HG03432 (cell line): ENCODE data around the gene CACNA1G.

ENCODE experiments used
- ATAC-seq: cut with Tn5 transposase; IDR thresholded peaks from one replicate; pipeline ENCODE4 v1.9.1; 2021; ENCODE audit warnings: mild to moderate bottlenecking, moderate library complexity; ENCODE audit not compliant: unreplicated experiment

Gene CACNA1G

DNA sequence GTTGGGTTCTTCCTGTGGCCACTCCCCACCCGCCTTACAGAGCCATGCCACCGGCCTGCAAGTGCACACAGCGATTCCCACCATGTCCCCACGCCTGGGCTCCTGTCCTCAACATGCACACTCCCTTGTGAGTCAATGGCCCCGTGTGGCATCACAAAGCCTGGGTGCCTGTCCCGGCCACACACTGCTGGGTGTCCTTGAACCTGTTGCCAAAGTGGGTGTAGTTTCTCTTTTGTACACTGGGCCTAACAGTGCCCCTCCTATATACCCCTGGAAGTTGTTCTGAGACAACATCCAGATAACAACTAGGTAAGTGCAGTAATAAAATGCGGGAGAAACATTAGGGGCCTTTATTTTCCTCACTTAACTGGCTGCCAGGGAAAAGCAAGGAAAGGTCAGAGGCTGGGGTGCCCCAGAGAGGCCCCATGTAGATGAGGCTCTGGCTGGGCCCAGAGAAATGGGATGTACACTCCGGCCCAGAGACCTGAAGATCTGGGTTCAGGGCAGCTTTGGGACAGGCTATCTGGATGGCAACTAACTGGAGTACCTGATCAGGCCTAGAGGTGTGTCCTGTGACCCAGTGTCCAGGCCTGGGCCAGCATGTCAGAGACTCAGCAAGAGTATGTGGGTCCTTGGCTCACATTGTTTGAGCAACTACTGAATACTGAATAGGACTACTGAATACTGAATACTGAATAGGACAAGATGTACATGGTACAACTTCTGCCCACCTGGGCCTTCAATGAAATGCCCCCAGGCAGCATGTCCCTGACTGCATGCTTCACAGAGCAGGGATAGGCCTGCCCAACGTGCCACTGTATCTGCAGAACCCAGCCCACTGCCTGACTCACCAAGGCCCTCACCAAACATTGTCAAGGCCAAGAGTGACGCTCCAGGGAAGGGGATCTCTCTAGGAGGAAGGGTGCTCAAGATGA is 82.5 kb downstream of the CACNA1G start:
- no peak for ATAC-seq

DNA sequence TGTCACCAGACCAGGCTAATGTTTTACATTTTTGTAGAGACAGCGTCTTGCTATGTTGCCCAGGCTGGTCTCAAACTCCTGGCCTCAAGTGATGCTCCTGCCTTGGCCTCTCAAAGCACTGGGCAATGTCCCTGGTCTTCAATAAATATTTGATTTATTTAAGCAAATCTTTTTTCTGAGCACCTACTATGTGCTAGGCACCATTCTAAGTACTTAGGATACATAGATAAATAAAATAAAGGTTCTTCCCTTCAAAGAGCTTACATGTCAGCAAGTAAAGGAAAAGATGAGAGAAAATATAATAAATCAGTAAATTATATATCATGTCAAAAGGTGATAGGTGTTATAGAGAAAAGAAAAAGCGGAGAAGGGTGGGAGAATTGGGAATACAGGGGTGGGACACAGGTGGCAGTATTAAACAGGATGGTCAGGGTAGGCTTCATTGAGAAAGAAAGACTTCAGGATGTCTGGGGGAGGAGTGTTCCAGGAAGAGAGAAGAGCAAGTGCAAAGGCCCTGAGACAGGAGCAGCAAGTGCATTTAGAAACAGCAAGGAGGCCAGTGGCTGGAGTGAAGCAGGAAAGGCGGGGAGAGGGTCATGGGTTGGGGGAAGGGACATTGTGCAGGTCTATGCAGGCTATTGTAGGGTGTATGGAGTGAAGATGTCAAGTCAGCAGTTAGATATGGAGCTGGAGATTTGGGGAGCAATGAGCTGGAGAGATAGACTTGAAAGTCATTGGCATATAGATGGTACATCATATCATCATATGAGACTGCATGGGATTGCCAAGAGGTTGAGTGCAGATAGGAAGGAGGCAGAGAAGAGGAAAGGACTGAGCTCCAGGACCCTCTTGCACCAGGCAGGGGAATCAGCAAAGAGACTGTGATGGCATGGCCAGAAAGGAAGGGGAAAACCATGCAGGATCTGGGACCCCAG is 85.5 kb downstream of the CACNA1G start:
- ATAC-seq: no peak

DNA sequence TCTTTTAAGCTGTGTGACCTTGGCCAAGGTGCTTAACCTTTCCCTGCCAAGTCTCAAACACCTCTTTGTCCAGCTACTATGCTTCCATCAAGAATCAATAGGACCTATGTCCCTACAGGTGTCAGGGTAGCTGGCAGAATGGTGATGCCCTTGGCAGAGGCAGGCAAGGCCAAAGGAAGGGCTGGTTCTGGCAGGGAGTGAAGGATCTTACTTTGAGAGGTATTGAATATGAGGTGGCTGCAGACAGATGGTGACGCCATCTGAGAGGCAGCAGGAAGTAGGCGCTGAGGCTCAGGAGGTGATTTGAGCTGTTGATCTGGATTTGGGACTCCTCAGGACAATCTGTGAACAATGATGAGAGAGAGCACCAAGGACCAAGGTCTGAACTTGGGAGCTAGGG is 86.7 kb downstream of the CACNA1G start:
- ATAC-seq: no peak

DNA sequence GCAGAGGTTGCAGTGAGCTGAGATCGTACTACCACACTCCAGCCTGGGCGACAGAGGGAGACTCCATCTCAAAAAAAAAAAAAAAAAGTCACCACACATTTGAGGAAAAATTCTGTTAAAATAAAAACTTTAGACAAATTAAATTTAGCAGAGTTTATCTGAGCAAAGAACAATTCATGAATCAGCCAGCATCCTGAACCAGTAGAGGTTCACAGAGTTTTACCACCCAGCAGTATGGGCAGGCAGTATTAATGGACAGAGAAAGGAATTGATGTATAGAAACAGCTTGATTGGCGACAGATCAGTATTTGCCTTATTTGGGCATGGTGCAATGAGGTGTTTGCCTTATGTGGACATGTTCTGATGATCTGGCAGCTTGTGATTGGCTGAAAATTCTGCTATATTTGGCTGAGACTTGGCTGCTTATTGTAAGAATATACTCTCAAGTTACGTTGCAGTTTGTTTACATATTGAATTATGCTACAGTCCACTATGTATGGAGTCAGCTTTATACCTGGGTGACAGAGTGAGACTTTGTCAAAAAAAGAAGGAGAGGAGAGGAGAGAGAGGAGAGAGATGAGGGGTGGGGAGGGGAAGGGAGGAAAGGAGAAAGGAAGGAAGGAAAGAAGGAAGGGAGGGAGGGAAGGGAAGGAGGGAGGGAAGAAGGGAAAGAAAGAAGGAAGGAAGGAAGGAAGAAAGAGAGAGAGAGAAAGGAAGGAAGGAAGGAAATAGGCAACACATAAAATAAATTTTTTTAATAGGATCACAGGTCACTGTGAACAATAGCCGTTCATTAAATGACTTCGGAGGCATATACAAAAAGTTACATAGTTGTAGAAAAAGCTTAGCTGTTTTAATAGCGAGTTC is 88.8 kb downstream of the CACNA1G start:
- no peak for ATAC-seq

DNA sequence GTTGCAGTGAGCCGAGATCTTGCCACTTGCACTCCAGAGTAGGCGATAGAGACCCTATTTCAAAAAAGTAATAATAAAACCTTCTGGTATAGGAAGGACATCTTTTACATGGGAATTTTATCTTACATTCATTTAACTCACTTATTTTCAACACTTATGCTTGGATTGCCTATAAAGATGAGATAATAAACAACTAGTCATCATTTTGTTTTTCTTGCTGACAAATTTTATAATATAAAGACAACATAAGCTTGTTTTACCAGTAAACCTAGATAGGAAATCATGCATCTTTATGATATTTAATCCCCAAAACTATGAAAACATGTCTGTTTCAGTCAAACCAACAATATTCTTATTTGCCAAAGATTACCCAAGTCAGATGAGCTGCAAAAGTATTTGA is 91.1 kb downstream of the CACNA1G start:
- ATAC-seq: no peak

DNA sequence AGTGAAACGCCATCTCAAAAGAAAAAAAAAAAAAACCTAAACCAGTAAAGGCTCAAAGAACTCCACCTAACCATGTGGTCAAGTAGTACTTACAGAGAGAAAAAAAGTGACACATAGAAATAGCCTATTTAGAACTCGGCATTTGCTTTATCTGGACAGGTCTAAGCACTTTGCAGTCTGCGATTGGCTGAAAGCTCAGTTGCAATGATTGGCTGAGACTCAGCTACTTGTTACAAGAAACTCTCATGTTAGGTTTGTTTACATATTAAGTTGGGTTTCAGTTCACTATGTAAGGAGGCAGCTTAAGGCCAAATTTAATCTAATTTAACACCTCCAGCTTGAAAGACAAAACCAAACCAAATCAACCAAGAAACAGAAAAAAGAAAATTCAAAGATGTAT is 93.2 kb downstream of the CACNA1G start:
- no peak for ATAC-seq

DNA sequence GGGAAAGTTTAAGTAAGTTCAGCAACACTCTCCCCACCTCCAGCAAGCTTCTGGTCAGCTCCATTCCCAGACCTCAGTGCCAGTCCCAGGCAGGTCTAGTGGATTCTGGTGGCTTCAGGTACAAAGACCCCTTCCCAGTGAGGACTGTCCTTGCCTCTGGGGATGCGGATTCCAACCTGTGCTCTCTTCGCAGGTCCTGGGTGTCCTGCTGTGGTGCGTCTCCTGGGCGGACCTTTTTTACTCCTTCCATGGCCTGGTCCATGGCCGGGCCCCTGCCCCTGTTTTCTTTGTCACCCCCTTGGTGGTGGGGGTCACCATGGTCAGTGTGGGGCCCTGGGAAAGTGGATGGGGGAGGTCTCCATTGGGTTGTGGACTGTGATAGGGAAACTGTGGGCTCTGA is 96.0 kb downstream of the CACNA1G start:
- no peak for ATAC-seq

DNA sequence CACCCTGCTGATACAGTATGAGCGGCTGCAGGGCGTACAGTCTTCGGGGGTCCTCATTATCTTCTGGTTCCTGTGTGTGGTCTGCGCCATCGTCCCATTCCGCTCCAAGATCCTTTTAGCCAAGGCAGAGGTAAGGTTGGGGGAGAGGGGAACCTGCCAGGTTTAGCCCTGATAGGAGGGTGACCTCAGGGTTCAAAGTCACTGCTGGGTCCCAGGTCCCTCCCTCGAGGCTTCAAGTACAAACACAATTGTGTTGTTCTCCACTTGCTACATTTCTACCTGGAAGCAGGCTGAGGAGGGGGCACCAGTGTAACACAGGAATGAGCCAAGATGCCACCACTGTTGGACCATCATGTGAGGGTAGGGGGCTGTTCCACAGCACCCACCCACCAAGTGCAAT is 96.5 kb downstream of the CACNA1G start:
- no peak for ATAC-seq

DNA sequence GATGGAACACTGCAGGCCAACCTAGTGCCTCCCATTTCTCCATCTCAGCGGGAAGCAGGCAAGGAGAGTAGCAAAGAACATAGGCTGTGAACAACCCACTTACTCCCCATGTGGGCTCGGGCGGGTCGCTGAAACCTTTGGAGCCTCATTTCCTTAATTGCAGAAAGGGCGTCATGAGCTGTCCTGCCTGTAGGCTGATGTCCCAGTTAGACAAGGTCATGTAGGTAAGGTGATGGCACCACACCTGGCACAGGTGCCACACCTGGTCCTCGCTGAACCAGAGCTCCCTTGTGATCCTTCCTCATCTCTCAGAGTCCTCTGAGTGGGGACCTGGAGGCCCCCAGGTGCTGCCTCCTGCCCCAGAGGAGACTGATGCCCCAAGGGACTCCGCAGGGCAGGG is 97.1 kb downstream of the CACNA1G start:
- no peak for ATAC-seq

DNA sequence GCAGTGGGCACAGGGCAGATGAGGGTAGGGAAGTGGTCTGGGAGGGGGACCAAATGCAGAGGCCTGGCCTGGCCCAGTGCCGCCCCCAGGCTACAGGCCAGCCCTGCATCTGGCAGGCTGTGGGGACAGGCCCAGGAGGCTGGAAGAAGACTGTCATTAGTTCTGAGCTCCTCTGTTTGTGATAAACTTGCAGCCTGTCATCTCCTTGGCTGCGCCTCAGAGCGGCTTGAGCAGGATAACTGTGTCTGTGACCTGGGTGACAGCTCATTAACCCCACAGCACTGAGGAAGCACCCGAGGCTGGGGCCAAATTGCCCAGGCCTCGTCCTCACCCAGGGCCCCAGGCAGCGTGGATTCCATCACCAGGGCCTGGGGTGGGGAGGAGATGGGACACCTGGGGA is 98.1 kb downstream of the CACNA1G start:
- ATAC-seq: no peak

DNA sequence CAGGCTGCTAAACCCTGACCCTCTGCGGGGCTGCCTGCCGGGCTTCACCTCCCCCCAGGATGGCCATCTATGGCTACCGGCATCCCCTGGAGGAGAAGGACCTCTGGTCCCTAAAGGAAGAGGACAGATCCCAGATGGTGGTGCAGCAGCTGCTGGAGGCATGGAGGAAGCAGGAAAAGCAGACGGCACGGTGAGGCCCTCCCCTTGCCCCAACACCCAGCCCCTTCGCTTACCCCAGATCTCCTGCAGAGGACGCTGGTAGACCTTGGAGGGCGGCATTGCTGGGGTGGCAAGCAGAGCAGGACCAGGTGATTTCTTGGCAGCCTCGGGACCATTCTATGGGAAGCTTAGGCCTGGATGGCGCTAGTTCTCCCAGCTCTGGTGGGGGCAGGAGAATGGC is 98.7 kb downstream of the CACNA1G start:
- ATAC-seq: no peak

DNA sequence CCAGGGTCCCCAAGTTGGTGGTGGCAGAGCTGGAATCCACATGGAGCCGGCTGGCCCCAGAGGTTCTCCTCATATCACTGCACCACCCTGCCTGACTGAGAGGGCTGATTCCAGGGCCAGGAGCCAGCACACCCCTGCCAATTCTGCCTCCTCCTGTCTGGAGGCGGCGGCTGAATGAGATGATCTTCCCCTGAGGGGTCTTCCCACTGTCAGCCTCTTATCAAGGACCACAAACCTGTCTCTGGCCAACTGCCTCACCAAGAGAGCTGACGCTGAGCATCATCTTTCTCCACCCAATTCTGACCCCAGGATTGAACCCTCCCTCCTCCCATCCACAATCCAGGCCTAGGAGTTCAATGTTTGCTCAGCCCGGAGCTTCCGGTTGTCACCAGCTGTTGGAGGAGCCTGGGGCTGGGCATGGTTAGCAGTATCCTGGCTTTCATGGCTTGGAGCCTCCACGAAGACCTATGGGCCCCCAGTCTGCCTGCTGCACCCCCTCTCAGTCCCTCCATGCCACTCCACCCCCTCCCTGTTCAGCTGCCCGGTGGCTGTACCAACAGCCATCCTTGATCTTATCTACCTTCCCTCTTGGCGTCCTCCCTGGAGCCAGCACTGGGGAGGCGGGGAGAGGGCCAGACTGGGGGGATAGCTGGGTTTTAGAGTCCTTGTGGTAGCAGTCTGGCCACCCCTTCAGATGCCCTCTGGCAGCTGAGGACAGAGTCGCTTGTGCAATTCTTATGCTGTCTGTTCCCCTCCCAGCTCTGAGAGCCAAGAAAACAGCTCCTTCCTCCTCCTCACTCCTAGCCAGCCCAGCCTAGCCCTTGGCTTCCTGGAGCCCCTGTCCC is 99.7 kb downstream of the CACNA1G start:
- ATAC-seq: no peak

DNA sequence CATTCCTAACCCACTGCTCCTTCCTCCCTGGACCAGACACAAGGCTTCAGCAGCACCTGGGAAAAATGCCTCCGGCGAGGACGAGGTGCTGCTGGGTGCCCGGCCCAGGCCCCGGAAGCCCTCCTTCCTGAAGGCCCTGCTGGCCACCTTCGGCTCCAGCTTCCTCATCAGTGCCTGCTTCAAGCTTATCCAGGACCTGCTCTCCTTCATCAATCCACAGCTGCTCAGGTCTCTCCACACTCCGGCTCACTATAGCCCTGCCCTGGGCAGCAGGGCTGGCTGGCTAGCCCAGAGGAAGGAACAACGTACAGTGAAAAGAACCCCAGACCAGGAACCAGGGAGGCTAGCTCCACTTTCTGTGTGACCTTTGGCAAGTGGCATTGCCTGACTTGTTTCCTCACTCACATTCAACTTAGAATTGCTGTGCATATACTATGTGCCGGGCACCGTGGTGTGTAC is 100.4 kb downstream of the CACNA1G start:
- no peak for ATAC-seq

DNA sequence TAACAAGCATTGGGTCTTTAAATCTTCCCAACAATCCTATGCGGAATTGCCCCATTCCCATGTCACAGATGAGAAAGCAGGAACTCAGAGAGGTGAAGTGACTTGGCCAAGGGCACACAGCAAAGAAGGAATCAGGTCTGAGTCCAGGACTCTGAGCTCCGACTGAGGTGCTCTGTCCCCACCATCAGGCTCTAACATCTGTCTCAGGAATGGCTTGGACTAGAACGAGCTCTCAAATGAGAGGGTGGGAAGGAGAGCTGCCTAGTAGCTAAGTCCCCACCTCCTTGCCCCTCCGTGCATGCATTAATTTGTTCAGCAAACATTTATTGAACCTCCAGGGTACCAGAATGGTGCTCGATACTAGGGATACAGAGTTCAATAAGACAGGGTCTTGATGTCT is 100.8 kb downstream of the CACNA1G start:
- ATAC-seq: no peak

DNA sequence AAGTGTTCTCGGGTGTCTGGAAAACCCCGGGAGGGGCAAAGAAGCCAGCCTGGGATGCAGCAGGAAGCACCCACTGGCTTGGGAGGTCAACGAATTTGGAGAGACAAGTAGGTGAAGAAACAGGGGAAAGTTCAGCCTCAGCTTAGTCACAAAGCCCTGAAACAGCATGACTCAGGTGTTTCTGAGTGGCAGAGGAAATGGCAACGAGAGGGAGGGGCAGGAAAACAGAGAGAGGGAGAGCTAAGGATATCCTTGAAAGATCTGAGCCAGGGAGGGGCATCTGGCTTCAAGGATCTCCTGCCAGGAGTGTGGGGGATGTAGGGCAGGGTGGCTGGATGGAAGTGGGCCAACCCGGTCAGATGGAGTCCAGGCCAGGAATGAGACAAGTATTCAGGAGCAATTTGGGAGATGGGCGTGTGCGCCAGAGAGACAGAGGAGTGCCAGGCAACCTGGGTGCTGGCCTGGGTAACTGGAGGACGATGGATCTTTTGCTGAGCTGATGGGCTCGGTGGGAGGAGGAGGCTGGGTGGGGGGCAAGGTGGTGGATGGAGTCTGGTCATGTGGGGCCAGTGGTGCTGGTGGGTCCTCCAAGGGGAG is 101.4 kb downstream of the CACNA1G start:
- no peak for ATAC-seq

DNA sequence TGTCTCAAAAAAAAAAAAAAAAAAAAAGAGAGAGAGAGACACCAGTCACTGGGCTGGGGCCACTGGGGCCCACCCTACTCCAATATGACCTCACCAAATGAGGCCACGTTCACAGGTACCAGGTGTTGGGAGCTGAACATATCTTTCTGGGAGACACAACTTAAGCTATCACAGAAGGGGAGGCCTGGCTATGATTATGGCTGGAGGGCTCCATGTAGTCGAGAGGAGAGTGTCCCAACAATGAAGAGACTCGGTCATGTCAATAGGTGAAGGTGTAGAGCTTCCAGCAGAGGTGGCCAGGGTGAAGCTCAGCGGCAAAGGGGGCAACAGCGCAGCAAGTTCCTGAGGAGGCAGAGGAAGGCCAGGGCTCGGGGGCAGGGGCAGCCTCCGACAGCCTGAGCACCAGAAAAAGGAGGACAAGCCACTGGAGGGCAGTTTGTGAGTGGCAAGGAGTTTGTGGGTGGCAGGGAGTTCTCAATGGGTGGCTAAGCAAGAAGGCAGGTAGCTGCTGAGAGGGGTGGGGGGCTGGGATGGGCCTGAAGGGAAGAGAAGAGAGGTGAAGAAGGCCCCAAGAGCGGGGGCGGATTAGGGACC is 102.2 kb downstream of the CACNA1G start:
- ATAC-seq: no peak

DNA sequence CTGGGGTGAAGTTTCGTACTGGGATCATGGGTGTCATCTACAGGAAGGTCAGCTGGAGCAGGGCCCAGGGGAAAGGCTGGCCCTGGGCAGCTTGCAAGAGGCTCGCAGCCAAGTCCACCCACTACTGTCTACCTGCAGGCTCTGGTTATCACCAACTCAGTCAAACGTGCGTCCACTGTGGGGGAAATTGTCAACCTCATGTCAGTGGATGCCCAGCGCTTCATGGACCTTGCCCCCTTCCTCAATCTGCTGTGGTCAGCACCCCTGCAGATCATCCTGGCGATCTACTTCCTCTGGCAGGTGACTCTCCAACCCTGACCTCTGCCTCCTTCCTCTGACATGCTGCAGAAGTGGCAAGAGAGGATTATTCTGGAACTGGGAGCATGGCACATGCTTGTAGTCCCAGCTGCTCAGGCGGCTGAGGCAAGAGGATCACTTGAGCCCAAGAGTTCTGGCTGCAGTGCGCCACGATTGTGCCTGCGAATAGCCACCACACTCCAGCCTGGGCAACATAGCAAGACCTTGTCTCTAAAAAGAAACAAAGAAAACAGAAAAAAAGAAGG is 103.4 kb downstream of the CACNA1G start:
- no peak for ATAC-seq

DNA sequence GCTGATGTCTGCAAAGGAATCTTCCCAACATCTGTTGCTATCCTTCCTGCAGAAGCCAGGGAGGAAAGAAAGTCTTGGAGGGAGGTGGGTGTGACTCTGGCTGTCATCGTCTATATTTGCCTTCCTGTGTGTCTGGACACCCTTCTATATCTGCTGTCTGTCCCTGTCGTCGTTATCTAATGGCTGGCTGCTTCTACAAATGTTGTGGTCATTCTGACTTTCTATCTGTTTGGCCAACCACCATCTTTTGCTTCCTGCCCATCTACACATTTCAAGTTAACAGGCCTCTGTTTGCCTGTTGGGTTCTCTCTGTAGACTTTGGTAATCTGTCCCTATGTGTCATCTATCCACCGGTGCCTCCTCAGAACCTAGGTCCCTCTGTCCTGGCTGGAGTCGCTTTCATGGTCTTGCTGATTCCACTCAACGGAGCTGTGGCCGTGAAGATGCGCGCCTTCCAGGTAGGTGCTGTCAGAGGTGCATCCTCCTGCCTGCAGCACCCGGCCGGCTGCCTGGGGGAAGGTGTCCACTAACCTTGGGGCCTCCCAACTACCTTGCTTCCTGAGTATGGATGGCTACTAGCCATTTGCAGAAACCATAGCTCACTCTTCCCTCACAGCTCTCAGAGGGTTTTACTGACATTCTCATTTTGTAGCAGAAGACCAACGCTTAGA is 104.4 kb downstream of the CACNA1G start:
- ATAC-seq: no peak
